ENCODE data around the gene FAM107B. TPM values are rescaled to one million over a fixed set of nuclear protein-coding genes. Genes with fewer than 3 reads are reported as not detected.

Gene FAM107B
- total RNA-seq (84.8 and 85.5 TPM in 2 replicates), polyA plus RNA-seq (73.3 and 85.9 TPM in 2 replicates)

GRCh38 chr10:14774797-14775196 lies at the start of gene FAM107B:
TSS of gene FAM107B (minus strand) at chr10:14774897. CDS start at chr10:14774663, 234 bp downstream.
- WGBS (ENCODE audit: low lambda C conversion rate, missing lambda C conversion rate) = 94% methylated on average over 8 of the region's 8 CpGs

GRCh38 chr10:14823966-14824365 lies 49.3 kb upstream of the FAM107B start:
- Histone ChIP-seq H3K9me3 (ENCODE audit: low read depth) (no peaks in the 10 kb centered on the region), H3K27ac (no peak overlapping the region), H3K36me3 (replicated peaks; ENCODE audit: insufficient read depth, low read depth) (no peaks in the 10 kb centered on the region), H2AFZ (no peak overlapping the region), H3K79me2 (no peaks in the 10 kb centered on the region), H3K9me2 (replicated peaks; ENCODE audit: insufficient read depth) (no peaks in the 10 kb centered on the region), H3K4me2 (no peak overlapping the region), H3K4me1 (ENCODE audit: insufficient read depth) (no peaks in the 10 kb centered on the region), H3K27me3 (no peaks in the 10 kb centered on the region), H4K20me1 (ENCODE audit: insufficient read depth, poor library complexity, severe bottlenecking) (no peaks in the 10 kb centered on the region), H3K4me3 (no peak overlapping the region)
- 90% methylated on average over 3 of the region's 3 CpGs for WGBS (ENCODE audit: low lambda C conversion rate, missing lambda C conversion rate)
- TF ChIP-seq EZH2phosphoT487 (IDR thresholded peaks at IDR 0.05; ENCODE audit: low read depth, severe bottlenecking, unreplicated experiment) = no peak
- TF ChIP-seq CTCF (IDR thresholded peaks at IDR 0.05; ENCODE audit: poor library complexity) = no peak
- no peak for TF ChIP-seq EZH2 (IDR thresholded peaks at IDR 0.05; ENCODE audit: borderline replicate concordance)
- no peak for DNase-seq (ENCODE audit: low spot score)

More at GRCh38 chr10:14774797-14775196, at the start of gene FAM107B:
- DNase-seq (ENCODE audit: low spot score) = no peak
- TF ChIP-seq EZH2phosphoT487 (IDR thresholded peaks at IDR 0.05; ENCODE audit: low read depth, severe bottlenecking, unreplicated experiment) = no peak
- TF ChIP-seq EZH2 (IDR thresholded peaks at IDR 0.05; ENCODE audit: borderline replicate concordance) = no peak
- no peak for TF ChIP-seq CTCF (IDR thresholded peaks at IDR 0.05; ENCODE audit: poor library complexity)
- Histone ChIP-seq H3K9me2 (replicated peaks; ENCODE audit: insufficient read depth) (no peaks in the 10 kb centered on the region), H3K9me3 (ENCODE audit: low read depth) (no peaks in the 10 kb centered on the region), H3K27ac (no peak within 1 kb of the TSS), H2AFZ (no peak within 1 kb of the TSS), H3K36me3 (replicated peaks; ENCODE audit: insufficient read depth, low read depth) (no peaks in the 10 kb centered on the region), H3K4me2 (no peak within 1 kb of the TSS), H3K27me3 (no peaks in the 10 kb centered on the region), H3K4me1 (ENCODE audit: insufficient read depth) (peaks cover 10% of the 10 kb centered on the region), H3K79me2 (no peaks in the 10 kb centered on the region), H3K4me3 (no peak within 1 kb of the TSS), H4K20me1 (ENCODE audit: insufficient read depth, poor library complexity, severe bottlenecking) (no peaks in the 10 kb centered on the region)

GRCh38 chr10:14822879-14823755 lies 48.4 kb upstream of the FAM107B start:
- no peak overlapping the region for H3K4me3 ChIP-seq
- no peak overlapping the region for H3K27ac ChIP-seq
- no peak overlapping the region for H2AFZ ChIP-seq
- no peak overlapping the region for H3K4me2 ChIP-seq
- TF ChIP-seq CTCF (IDR thresholded peaks at IDR 0.05; ENCODE audit: poor library complexity) (peak; percentile 64), EZH2 (IDR thresholded peaks at IDR 0.05; ENCODE audit: borderline replicate concordance) (no peak), EZH2phosphoT487 (IDR thresholded peaks at IDR 0.05; ENCODE audit: low read depth, severe bottlenecking, unreplicated experiment) (no peak)
- H3K36me3 ChIP-seq (replicated peaks; ENCODE audit: insufficient read depth, low read depth) = no peaks in the 10 kb centered on the region
- no peaks in the 10 kb centered on the region for H3K4me1 ChIP-seq (ENCODE audit: insufficient read depth)
- H3K27me3 ChIP-seq = no peaks in the 10 kb centered on the region
- no peaks in the 10 kb centered on the region for H3K9me2 ChIP-seq (replicated peaks; ENCODE audit: insufficient read depth)
- H3K9me3 ChIP-seq (ENCODE audit: low read depth) = no peaks in the 10 kb centered on the region
- peak; percentile 47 for DNase-seq (ENCODE audit: low spot score)
- 40% methylated on average over 3 of the region's 3 CpGs for WGBS (ENCODE audit: low lambda C conversion rate, missing lambda C conversion rate)
- no peaks in the 10 kb centered on the region for H3K79me2 ChIP-seq
- H4K20me1 ChIP-seq (ENCODE audit: insufficient read depth, poor library complexity, severe bottlenecking) = no peaks in the 10 kb centered on the region

Data from hepatocyte (in vitro differentiated cells).